Neuron (in vitro differentiated cells): Measurements from ENCODE around the gene ISY1.

Experiments
- H2AFZ ChIP-seq: one replicate; pipeline ENCODE4 v1.6.1; 2013; ENCODE audit warnings: low read depth, mild to moderate bottlenecking, inconsistent platforms, low read length, moderate library complexity
- H3K27me3 ChIP-seq: one replicate; pipeline ENCODE4 v1.6.1; 2013; ENCODE audit warnings: low read length; ENCODE audit not compliant: insufficient read depth
- H3K36me3 ChIP-seq: one replicate; pipeline ENCODE4 v1.6.1; 2013; ENCODE audit warnings: low read length; ENCODE audit not compliant: insufficient read depth
- H3K4me1 ChIP-seq: one replicate; pipeline ENCODE4 v1.6.1; 2013; ENCODE audit warnings: low read length; ENCODE audit not compliant: insufficient read depth
- H3K4me3 ChIP-seq: 2 replicates; pipeline ENCODE4 v1.5.1; 2013; ENCODE audit warnings: mild to moderate bottlenecking, low read length, moderate library complexity
- H3K9me3 ChIP-seq: one replicate; pipeline ENCODE4 v1.6.1; 2013; ENCODE audit warnings: low read length

Gene ISY1

DNA sequence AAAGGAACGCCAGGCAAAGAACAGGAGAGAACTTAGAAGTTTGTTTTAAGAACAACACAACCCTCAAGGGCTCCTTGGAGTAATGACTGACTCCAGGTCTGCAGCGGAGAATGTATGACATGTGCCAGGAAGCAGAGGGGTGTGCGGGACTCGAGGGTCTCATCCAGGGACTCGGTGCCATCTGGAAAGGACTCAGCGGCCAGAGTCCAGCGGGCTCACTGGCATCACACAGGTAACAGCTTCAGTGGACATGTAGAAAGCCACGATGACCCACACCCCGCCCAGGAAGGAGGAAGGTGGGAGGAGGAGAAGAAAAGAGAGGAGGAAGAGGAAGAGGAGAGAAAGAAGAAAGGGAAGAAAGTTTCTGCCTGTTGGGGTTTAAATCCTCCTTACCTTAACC lies 78.8 kb downstream of the ISY1 start:
- Histone ChIP-seq H2AFZ (no peak overlapping the region), H3K4me1 (no peaks in the 10 kb centered on the region), H3K4me3 (no peak overlapping the region), H3K36me3 (no peaks in the 10 kb centered on the region), H3K27me3 (no peaks in the 10 kb centered on the region), H3K9me3 (no peaks in the 10 kb centered on the region)

DNA sequence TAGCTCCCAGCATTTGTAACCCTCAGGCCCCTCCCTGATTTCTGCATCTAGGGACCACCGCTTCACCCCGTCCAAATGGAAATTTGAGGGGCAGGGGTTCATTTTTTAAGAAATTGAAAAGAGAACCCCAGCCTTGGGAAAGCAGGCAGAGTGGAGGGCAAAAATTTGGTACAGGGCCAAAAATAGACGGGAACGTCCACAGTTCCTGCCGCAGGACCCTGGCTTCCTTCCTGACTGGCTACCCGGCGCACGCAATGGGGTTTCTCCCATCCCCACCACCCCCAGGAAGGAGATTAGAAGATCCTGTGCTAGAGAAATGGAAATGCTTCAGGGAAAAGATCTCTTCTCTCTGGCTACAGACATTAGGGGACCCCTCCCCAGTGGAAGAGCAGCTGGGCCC lies 79.4 kb downstream of the ISY1 start:
- Histone ChIP-seq H3K4me1 (no peaks in the 10 kb centered on the region), H3K9me3 (no peaks in the 10 kb centered on the region), H2AFZ (no peak overlapping the region)

GRCh38 chr3:129078510-129078909 lies 82.4 kb downstream of the ISY1 start:
- Histone ChIP-seq H3K36me3 (no peaks in the 10 kb centered on the region), H3K27me3 (no peaks in the 10 kb centered on the region), H2AFZ (no peak overlapping the region), H3K4me1 (no peaks in the 10 kb centered on the region), H3K4me3 (no peak overlapping the region), H3K9me3 (no peaks in the 10 kb centered on the region)

More for the DNA sequence above, 79.4 kb downstream of the ISY1 start:
- no peak overlapping the region for H3K4me3 ChIP-seq
- H3K36me3 ChIP-seq, result no peaks in the 10 kb centered on the region
- no peaks in the 10 kb centered on the region for H3K27me3 ChIP-seq
